Ishikawa (cell line): ENCODE results near the gene SLC7A14.

Experiments used
- CEBPB ChIP-seq: IDR thresholded peaks from 2 replicates; pipeline ENCODE4 v1.6.1; 2012
- CREB1 ChIP-seq: IDR thresholded peaks from 2 replicates; pipeline ENCODE4 v1.6.1; 2012; ENCODE audit warnings: low read depth
- EGR1 ChIP-seq: IDR thresholded peaks from 2 replicates; pipeline ENCODE4 v1.6.1; 2012
- EP300 ChIP-seq: IDR thresholded peaks from 2 replicates; pipeline ENCODE4 v1.6.1; 2012; ENCODE audit warnings: borderline replicate concordance
- FOXM1 ChIP-seq: IDR thresholded peaks from 2 replicates; pipeline ENCODE4 v1.6.1; 2012; ENCODE audit warnings: low read depth, borderline replicate concordance
- MAX ChIP-seq: IDR thresholded peaks from 2 replicates; pipeline ENCODE4 v1.6.1; 2012
- NFIC ChIP-seq: IDR thresholded peaks from 2 replicates; pipeline ENCODE4 v1.6.1; 2012
- RAD21 ChIP-seq: IDR thresholded peaks from 2 replicates; pipeline ENCODE4 v1.6.1; 2012; ENCODE audit warnings: low read depth
- REST ChIP-seq: IDR thresholded peaks from 2 replicates; pipeline ENCODE4 v1.6.1; 2012; ENCODE audit warnings: low read depth, mild to moderate bottlenecking
- TAF1 ChIP-seq: IDR thresholded peaks from 2 replicates; pipeline ENCODE4 v1.6.1; 2012; ENCODE audit warnings: low read depth, mild to moderate bottlenecking
- TCF12 ChIP-seq: IDR thresholded peaks from 2 replicates; pipeline ENCODE4 v1.6.1; 2012; ENCODE audit warnings: low read depth
- TEAD4 ChIP-seq: IDR thresholded peaks from 2 replicates; pipeline ENCODE4 v1.6.1; 2012
- YY1 ChIP-seq: IDR thresholded peaks from 2 replicates; pipeline ENCODE4 v1.6.1; 2012; ENCODE audit warnings: low read depth
- ZBTB7A ChIP-seq: IDR thresholded peaks from 2 replicates; pipeline ENCODE4 v1.6.1; 2012; ENCODE audit warnings: low read depth
- TF ChIP-seq, protein P1 (sequence below): IDR thresholded peaks from 2 replicates; pipeline ENCODE4 v1.6.1; 2012

The SLC7A14 gene

DNA sequence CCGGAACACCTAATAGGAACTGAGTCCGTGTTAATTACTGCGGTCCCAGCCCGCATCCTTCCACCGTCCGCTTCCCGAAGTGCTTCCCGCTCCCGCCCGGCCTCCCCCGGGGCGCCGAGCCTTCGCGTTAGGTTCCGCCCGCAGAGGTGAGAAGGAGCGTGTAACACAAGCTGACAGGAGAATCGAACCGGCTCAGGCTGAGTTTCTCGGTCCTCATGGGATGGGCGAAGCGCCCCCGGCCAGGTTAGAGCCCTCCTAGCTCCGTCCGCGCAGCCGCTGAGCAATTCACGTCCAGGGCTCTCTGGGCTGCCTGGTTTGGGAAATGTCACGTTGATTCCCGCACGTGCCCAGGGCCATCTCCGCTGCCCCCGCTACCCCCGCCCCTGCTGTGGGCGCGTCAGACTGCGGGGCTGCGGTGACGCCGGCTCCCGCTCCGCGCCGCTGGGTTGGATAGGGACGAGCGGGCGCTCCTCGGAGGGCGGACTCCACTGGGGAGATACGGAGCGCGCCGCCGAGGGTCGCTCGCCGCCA lies 166.3 kb downstream of the SLC7A14 start:
- TF ChIP-seq TCF12: no peak
- TF ChIP-seq EGR1: no peak
- TF ChIP-seq REST: no peak
- TF ChIP-seq RAD21: no peak
- TF ChIP-seq TEAD4: no peak

DNA sequence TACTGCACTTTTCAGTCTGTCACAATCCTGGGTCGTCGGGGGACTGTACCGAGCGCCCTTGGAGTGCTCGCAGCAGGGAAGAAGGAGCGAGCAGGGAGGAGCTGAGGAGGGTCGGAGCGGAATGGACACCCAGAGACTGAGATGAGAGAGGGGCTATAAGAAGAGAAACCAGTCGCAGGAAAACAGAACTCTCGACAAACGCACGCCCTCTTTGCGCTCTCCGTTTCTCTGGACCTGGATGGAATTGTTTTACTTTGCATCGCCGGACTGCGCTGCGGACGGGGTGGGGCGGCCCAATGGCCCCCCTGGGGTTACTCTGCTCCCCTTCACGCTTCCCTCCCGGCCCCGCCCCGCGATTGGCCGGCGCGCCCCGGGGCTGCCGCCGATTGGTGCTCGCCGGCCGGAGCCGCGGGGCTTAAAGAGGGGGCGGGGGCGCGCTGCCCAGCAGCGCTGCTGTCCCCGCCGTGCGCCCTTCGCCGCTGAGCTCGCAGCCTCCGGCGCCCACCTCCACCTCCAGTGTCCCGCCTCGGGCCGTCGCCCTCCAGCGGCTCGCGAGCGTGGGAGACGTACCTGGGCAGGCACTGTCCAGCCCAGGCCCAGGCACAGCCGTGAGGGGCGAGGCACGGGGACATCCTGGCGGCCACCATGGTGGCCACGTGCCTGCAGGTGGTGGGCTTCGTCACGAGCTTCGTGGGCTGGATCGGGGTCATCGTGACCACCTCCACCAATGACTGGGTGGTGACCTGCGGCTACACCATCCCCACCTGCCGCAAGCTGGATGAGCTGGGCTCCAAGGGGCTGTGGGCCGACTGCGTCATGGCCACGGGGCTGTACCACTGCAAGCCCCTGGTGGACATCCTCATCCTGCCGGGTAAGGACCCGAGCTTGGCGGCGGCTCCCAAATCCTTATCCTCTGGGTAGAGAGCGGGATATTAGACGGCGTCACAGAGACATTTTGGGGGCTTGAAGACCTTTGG lies 167.2 kb downstream of the SLC7A14 start, which contains the start of gene CLDN11:
Gene CLDN11 (plus strand): TSS at position 447 of the 977 bp plus-strand sequence. CDS start 199 bp downstream, at position 646.
- TF ChIP-seq TCF12: no peak
- TF ChIP-seq TEAD4: no peak
- TF ChIP-seq YY1: no peak; the same call in 1 of the 2 replicates
- no peak for TF ChIP-seq TAF1
- no peak for TF ChIP-seq CREB1
- TF ChIP-seq REST: peak; percentile 39
- no peak for TF ChIP-seq EP300
- TF ChIP-seq, protein P1, sequence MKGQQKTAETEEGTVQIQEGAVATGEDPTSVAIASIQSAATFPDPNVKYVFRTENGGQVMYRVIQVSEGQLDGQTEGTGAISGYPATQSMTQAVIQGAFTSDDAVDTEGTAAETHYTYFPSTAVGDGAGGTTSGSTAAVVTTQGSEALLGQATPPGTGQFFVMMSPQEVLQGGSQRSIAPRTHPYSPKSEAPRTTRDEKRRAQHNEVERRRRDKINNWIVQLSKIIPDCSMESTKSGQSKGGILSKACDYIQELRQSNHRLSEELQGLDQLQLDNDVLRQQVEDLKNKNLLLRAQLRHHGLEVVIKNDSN: peak; percentile 35; the same call in 1 of the 2 replicates
- TF ChIP-seq MAX: peak; percentile 82; the same call in 1 of the 2 replicates
- no peak for TF ChIP-seq CEBPB
- TF ChIP-seq RAD21: no peak
- TF ChIP-seq NFIC: no peak
- TF ChIP-seq EGR1: no peak
- TF ChIP-seq FOXM1: no peak
- TF ChIP-seq ZBTB7A: peak; percentile 88; the same call in 1 of the 2 replicates

DNA sequence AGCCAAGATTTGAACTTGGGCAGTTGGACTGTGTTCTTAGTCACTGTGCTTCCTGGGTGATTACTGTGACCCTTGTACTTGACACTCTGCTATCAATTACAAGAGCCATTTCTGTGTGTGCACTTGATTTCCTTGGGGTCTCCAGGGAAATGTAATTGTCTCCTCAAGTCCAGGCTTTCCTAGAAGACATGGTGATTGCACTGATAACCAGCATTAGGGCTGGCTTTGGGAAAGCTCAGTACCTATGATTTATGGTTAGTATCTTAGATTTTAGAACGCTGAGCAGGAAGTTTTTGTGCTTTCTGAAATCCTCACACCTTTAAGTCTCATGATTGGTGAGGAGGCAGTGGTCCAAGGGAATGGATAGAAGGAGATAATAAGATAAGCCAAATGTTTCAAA lies 168.8 kb downstream of the SLC7A14 start:
- no peak for TF ChIP-seq FOXM1
- TF ChIP-seq CREB1: no peak
- TF ChIP-seq, protein P1: no peak
- no peak for TF ChIP-seq TCF12
- no peak for TF ChIP-seq ZBTB7A

- TF ChIP-seq RAD21: peak; percentile 99
- TF ChIP-seq, protein P1: no peak
Observed at GRCh38 chr3:170414202-170414663, 171.6 kb downstream of the SLC7A14 start.

- TF ChIP-seq RAD21 (no peak), EGR1 (no peak), TEAD4 (no peak), CREB1 (no peak), MAX (no peak), CEBPB (no peak), TAF1 (no peak)
- TF ChIP-seq, protein P1: no peak
Observed at GRCh38 chr3:170413291-170413690, 172.6 kb downstream of the SLC7A14 start.
